Gastrocnemius medialis (tissue), 4 donors: ENCODE results near the gene SLC1A1.

Source experiments
- POLR2A ChIP-seq, 2 donors: fragments of 450-650 bp; IDR thresholded peaks; one replicate each; pipeline ENCODE4 v1.6.1; 2017; ENCODE audit warnings: antibody characterized with exemption in 2 of 2, mild to moderate bottlenecking in 2 of 2, moderate library complexity in 2 of 2
- TF ChIP-seq, protein P1 (sequence below), 5 experiments: fragments of 450-650 bp in 3 of 5; fragments of 200-600 bp in 2 of 5; sonication (generic) in 2 of 5; IDR thresholded peaks in 4 of 5; conservative IDR thresholded peaks in 1 of 5; 1 replicate in 4 of 5; 2 replicates in 1 of 5; pipeline ENCODE4 v1.5.1; 2016 to 2019; ENCODE audit warnings: antibody characterized with exemption in 5 of 5, mild to moderate bottlenecking in 3 of 5, moderate library complexity in 3 of 5

DNA sequence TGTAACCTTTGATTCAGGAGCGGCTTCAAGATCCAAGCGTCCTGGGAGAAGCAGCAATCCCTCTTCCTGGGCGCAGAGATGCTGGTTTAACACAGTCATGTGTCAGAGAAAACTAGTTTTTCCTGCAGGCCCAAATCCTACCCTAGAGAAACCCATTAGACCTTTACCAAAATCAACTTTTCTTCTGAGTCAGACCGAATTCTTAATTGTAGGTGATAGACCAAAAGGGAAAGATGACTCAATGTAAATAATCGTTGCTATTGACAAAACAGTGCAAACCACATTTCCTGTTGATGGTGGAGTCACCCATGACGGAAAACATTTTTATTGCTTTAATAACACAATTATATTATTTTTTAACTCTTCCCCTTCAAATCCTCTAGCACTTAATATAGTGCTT lies 40.1 kb downstream of the SLC1A1 start:
- TF ChIP-seq, protein P1, sequence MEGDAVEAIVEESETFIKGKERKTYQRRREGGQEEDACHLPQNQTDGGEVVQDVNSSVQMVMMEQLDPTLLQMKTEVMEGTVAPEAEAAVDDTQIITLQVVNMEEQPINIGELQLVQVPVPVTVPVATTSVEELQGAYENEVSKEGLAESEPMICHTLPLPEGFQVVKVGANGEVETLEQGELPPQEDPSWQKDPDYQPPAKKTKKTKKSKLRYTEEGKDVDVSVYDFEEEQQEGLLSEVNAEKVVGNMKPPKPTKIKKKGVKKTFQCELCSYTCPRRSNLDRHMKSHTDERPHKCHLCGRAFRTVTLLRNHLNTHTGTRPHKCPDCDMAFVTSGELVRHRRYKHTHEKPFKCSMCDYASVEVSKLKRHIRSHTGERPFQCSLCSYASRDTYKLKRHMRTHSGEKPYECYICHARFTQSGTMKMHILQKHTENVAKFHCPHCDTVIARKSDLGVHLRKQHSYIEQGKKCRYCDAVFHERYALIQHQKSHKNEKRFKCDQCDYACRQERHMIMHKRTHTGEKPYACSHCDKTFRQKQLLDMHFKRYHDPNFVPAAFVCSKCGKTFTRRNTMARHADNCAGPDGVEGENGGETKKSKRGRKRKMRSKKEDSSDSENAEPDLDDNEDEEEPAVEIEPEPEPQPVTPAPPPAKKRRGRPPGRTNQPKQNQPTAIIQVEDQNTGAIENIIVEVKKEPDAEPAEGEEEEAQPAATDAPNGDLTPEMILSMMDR (IDR thresholded peaks at IDR 0.05 in 4 of 5, conservative IDR thresholded peaks at IDR 0.05 in 1 of 5): no peak
- TF ChIP-seq POLR2A (IDR thresholded peaks at IDR 0.05): no peak
